Lung microvascular endothelial cell (primary cell): ENCODE data around the gene ZNF618. TPM values are rescaled to one million over a fixed set of nuclear protein-coding genes. Genes with fewer than 3 reads are reported as not detected.

Source experiments
- DNase-seq, 2 donors: peaks; one replicate each; pipeline versions ENCODE4 v3.0.0 to v3.0.0-alpha.2; 2010; ENCODE audit warnings: low read depth in 2 of 2
- total RNA-seq: library from RNA; depleted of rRNA; stranded (reverse); fragments of >200 nt; gene quantifications from 2 replicates; pipeline ENCODE4 v1.2.1, GENCODE V29; 2014

The ZNF618 gene
- total RNA-seq, 1 donor from 2014 or later, result 6.7 TPM

DNA sequence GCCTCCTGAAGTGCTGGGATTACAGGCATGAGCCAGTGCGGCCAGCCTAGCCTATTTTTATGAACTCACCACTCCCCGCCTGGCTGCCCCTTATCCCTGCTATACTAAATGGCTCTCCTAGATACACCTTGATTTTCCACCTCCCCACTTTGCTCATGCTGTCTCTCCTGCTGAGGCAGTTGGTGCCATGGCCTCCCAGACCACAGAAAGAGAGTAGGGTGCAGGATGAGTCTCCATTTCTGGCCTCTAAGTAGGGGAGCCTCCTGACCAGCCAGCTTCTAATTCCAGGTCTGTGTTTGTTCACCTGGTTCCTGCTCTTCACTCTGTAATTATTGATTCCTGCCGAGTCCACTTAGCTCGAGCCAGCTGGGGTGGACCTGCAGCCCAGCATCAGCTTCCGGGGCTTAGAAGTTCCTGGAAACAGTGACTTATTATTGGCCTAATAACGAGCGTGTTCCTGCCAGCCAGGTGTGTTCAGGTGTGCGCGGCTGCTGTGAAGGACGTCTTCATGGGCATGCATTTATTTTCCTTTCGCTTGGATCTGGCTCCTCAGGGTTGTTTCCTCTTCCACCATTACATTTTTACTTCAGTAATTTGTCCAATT lies 34.0 kb downstream of the ZNF618 start:
- no peak for DNase-seq

DNA sequence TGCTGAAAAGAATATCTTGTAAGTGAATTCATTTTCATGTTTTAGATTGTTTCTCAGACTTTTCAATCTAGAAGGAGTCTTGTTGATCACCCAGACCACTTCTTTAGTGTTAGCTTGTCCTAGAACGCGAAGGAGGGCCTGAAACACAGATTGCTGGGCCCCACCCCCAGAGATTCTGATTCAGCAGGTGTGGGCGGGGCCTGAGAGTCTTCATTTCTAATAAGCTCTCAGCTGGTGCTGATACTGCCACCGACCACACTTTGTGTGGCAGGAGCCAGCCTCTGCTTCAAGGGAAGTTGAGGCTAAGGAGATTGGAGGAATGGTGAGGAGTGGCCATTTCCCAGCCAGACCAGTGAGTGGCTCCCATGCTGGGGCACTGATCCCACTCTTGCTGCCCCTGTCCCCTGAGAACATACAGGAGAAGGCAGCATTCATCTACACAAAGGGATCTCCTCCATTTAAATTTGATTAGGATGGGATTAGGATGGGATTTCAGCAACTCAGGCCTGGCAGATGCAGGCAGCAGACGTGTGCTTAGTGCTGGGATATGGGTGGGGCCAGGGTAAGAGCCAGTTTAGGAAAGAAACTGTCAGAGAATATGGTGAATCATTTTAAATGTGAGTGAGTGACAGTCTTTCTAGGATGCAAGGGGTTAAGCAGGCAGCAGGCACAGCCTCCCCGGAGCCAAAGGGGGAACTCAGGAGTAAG lies 35.9 kb downstream of the ZNF618 start:
- DNase-seq, result no peak

DNA sequence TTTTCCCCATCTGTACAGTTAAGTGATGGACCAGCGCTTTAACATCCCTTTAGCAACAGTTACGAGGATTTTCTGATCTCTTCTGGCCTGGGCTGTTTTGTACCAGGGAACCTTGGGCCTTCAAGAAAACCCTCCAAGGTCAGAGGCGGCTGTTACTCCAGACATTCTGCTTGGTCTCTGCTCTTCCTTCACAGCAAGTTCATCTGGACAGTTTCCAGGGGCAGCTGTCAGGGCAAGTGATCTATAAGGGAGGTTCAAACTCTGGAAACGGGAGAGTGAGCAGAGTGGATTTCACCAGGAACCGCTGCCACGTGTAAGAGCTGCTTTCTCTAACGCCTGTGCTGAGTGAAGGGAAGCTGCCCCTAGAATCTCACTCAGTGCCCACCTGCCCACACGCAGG lies 36.7 kb downstream of the ZNF618 start:
- DNase-seq, result no peak

DNA sequence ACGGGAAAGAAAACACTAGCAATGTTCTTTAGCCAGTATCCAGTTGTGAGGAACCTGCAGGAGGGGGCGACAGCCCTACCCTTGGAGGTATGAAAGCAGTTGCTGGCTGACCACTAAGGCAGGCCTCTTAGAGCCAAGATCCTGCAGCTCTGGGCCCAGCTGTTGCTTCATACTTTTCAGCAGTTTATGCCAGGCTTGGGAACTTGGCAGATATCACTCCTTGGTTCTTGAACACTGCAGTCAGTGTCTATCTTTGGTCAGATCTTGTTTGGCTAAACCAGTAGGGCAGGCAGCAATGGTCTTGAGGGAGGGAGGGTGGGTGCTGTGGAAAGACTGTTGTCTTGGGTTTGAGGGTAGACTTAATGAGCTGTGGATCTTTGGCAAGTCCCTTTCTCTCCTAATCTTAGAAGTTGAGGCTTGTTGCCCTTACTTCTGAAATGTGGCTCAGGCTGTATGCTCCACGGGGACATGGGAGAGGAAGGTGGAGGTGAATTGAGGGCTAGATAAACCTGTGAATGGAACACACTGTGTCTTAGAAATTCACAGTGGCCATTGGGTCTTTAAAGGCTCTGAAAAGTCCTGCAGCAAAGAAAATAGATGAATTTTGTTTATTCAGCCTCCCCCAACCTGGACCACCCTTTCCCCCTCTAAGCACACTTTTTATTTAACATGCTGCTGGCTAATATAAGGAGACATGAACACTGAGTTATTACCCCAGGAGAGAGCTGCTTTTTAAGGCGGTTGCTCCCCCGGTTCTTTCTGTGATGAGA lies 37.5 kb downstream of the ZNF618 start:
- no peak for DNase-seq

DNA sequence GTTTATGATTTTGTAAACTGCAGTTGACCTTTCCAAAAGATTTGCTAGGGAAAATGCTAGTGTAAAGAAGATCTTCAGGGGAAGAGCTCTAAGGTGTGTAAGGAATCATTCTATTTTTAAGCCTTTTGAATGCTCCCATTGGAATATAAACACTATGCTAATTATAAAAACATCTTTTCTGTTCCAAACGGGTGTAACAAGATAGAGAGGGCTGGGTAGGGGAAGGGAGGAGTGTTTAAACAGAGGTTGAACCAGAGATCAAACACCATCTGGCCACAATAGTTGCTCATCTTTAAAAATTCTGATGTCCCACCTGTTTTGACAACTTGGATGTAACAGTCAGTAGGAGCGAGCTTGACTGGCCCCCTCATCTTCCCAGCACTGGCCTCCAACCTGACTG lies 38.4 kb downstream of the ZNF618 start:
- DNase-seq, result no peak

DNA sequence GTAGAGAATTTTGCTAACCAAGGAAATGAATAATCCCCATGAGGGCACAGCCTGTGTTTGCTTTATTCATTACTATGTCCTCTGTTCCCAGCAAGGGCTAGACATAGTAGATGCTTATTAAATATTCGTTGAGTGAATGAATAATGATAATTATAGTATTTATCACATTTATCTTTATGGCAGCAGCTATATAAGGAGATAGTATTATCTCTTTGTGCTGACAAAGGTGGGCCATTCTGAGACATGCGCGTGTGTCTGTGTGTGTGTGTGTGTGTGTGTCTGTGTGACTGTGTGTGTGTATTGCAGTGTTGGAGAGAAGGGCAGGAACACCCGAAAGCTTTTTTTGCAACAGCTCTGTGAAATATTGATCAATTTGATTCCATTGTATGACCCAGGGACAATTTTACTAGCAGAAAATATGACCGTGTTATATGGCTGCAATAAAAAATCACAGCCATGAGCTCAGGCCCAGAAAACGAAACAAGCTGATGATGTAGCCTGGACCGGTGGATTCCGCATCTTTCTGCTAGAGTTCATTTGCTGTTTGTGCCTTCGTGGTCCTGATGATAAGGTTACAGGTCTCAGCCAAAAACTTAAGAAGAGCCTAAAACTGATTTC lies 39.8 kb downstream of the ZNF618 start:
- no peak for DNase-seq

DNA sequence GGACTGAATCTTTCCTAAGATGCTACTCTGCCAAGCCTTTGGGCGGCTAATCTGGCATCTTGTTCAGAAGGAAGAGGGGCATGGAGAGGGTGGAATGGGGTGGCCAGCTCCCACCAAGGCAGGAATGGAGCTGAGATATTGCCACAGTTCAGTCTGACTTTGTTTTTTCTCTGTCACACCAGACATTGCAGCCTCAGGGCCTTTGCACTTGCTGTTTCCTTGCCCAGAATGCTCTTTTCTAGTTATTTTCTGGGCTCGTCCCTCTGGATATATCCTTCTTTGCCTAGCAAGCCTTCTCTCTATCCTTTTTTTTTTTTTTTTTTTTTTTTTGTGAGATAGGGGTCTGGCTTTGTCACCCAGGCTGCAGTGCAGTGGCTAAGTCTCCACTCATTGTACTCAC lies 40.8 kb downstream of the ZNF618 start:
- no peak for DNase-seq

DNA sequence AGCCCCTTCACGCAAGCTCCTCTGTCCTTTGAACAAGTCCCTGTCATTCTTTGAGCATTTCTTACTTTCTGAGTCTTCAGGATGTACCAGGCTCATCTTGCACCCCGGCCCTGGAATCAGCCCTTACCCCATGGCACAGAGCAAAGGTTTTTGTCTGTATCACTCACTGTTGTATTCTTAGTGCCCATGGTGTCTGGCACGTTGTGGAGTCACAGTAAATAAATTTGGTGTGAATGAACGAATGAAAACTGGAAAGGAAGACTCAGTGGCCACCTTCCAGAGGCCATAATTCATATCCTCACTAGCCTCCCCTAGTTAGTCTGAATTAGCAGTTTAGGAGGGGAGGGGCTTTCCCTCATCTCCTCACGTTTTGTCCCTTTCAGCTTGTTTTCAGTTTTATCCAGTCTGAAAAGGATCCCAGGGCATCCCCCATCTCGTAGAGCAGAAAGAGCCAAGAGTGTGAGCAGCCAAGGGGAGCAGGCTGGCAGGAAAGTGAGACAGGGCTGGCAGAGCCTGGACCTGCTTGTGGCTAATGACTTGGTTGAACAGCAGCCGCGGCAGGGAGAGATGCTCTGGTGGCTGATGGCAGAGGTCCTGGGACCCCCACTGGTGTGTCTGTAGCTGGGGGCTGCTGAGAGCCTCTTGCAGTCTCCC lies 42.7 kb downstream of the ZNF618 start:
- DNase-seq, result no peak

DNA sequence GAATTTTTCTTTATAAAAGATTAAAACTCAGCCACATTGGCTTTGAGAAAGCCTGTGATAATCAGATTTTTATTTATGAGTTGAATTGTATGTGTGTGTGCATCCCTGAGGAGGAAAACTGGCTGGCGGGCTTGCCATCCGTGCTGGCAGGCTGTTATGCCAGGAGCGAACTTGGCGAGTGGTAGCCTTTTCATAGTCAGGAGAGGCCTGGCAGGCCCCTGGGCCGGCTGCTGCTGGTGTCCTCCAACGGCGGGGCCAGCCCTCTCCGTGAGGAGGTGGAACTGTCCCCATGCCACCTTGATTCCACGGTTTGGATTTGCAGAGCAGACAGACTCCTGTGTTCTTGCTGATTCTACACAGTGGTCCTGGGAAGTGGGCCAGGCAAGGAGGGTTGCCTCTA lies 43.3 kb downstream of the ZNF618 start:
- no peak for DNase-seq

DNA sequence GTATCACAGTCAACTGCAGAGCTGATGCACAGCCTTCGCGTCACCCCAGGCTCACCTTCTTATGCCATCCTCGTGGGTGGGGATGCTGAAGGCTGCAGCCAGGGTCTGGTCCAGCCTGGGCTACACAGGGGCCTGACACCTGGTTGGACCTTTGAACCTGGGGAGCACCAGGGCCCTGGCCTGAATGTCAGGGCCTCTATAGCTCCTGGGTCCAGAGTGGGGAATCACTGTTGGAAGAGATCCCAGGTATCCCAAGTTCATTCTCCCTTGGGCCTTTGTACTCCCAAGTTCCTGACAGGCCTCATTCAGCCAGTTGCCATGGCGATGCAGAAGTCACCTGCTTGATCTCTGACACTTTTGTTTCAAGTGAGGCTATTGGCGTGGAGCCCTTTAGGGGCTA lies 43.8 kb downstream of the ZNF618 start:
- DNase-seq, result no peak

DNA sequence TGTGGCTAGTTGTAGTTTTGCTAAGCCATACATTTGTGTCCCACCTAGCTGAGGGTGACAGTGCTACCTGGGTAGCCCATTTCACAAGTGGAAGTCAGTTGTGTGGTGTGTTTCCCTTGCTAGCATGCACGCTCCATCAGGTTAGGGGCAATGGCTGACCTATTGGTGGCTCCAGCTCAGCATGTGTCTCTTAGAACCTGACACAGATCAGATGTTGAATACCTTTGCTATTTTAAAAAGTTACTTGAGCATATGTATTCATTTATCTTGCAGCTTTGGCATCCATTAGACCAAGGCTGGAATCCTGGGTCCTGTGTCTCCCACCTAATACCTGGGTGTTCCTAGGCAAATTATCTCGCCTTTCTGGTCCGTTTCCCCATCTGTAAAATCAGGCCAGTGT lies 44.8 kb downstream of the ZNF618 start:
- no peak for DNase-seq

DNA sequence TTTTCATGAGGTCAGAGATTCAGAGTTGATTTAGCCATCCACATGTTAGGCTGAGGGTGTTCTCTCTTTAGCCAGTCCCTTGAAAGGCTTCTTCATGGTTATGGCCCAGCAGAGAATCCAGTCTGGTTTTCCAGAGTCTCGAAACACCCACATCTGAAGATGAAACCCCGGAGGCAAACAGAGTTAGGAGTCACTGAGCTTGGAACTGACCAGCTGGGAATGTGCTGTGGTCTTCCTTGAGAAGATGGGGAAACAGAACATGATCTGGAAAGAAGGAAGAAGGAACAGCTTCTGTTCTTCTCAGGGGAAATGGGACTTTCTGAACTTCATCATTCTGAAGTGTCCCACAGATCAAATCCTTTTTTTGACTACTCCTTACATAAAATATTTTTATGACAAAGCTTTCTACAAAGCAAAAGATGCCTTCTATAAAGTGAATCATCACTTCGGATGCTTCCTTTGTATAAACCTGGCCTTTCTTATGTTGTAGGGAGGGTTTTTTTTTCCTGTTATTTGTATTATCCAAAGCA lies 45.4 kb downstream of the ZNF618 start:
- no peak for DNase-seq

DNA sequence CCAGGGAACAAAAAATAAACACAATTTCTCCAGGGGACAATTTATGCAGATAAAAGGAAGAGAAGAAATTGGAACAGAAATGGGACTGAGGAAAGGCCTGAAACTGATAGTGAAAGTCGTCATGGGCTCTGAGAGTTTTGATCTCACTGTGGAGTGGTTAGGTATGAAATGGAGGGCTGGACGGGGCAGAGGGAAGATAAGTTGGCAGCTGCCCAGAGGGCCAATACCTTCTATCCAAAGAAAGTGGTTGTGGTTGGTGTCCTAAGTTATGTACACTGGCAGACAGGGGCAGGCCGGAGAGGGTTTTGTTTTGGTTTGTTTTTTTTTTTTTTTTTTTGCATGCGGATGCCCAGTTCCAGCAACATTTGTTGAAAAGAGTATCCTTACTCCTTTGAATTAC lies 46.1 kb downstream of the ZNF618 start:
- peak in 1 of 2 donors; percentile 31 for DNase-seq

DNA sequence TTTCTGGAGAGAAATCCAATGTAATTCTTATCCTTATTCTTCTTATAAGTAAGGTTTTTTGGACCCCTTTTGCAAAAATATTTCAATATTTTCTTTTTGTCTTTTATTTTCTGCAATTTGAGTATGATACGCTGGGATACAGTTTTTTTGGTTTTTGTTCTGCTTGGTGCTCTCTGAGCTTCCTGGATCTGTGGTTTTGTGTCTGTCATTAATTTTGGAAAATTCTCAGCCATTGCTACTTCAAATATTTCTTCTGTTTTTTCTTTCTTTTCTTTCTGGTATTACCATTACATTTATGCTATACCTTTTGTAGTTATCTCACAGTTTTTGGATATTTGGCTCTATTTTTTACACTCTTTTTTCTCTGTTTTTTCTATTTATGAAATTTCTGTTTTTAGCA lies 50.1 kb downstream of the ZNF618 start:
- no peak for DNase-seq

DNA sequence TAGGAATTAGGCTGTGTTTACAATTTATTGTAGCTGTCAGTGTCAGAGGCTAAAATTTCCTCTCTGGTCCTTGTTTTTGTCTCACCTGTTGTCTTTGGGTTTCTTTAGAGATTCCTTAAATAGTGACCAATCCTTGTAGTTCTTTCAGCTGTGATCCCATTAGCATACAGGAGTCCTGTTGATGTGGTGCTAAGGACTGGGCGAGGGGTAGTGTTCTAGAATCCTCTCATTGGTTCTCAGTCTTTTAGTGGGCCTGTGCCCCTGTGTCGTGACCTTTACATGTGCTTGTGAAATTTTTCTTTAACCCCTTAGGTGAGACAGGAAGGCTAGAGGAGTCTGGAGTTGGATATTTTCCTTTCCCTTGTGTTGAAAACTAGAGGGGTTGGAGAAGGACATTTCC lies 51.2 kb downstream of the ZNF618 start:
- DNase-seq, result no peak

DNA sequence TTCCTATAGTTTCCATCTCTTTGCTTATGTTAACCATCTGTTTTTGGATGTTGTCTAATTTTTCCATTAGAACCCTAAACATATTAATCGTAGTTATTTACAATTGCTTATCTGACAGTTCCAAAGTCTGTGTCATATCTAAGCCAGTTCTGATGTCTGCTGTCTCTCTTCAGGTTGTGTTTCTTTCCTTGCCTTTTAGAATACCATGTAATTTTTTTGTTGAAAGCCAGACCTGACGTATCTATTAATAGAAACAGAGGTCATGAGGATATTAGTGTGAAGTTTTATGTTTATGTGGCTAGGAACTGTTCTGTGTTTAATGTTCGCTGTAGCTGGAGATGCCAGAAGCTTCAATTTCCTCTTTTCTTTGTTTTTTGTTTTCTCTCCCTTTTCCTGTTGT lies 52.2 kb downstream of the ZNF618 start:
- DNase-seq, result no peak

DNA sequence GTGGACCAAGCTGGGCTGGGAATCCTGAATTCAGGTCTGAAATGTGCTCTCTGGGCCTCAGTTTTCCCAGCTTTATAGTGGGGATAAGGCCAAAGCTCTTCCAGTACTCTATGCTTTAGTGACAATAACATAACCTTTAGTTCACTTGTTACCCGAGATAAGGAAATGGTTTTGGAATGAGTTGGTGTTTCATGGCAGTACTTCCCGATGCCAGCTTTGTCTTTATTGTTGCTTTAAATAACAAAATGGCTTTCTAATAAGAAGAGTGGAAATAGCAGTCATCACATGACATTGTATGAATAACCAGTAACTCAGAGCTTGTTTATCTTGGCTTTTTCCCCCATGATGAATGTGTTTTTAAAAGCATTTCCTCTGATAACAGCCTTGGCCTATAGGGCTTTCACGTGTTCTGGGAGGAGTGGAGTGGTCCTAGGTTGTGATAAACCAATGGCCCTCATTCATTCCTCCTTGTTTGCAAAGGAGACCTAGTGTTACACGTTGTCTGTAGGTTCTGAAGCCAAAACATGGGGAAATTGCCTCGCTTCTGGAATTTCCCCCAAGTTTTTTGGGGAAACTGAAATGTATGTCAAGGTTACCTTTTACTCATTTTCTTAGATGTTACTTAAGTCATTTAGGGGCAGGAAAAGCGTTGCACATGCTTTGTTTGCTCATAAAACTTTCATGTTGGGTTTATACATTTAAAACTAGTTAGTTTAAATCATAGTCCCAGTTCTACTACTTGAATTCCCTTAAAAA lies 53.7 kb downstream of the ZNF618 start:
- peak; percentile 81 to 98 for DNase-seq

DNA sequence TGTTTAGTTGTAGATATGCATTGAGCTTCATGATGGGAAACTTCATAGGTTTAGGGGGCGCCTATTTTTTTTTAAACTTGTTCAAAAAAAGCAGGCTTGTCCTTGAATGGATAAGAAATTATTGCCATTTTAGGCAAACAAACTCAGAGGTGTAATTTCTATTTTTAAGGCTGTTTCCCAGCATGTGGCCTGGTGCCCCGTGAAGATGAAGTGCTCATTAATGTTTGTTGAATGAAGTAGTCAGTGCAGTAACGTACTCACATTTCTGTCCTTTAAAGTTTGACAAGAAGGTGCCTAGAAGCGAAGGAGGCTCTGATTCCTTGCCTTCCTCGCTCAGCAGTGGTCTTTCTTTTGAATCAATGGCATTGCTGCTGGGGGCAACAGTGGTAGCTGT lies 54.3 kb downstream of the ZNF618 start:
- no peak for DNase-seq

DNA sequence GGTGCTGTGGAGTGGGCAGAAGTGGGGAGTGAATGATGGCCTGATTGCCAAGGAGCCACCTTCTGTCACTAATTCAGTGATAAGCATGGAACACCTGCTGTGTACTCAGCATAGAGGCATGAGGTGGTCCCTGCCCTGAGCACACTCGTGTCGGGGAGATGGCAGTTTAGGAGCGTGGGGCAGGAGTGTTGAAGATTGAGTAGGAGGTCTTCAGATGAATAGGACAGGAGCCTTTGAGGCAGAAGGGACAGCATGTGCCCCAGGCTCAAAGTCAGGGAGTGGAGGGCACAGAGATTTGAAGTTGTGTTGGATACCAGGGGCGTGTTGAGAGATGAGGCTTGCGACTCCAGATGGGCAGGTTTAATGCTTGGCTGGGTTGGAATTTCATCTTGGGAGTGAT lies 55.0 kb downstream of the ZNF618 start:
- DNase-seq, result no peak

DNA sequence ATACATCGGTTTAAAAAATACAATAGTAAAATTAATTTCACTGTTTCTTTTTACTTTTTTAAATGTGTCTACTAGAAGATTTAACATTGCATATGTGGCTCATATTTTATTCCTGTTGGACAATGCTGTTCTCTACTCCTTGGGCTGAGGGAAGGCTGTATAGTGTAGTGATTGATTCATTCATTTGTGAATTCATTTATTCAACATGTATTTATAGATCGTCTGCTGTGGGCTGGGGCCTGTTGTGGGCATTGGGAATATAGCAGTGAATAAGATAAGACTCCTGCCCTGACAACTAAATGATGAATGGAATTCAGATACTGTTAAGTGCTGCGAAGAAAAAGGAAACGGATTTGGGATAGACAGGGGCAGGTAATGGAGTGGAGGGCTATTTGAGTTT lies 55.7 kb downstream of the ZNF618 start:
- no peak for DNase-seq
